ENCODE data around the gene SMAD3.

Gene SMAD3

GRCh38 chr15:67036775-67037555 is 28.4 kb upstream of the SMAD3 start:
- DNase-seq = no peak

- no peak for DNase-seq
Measured at GRCh38 chr15:67037694-67038093, 27.7 kb upstream of the SMAD3 start.

- DNase-seq = no peak
Measured at GRCh38 chr15:67038736-67039135, 26.7 kb upstream of the SMAD3 start.

GRCh38 chr15:67039384-67040075 is 25.9 kb upstream of the SMAD3 start:
- no peak for DNase-seq

GRCh38 chr15:67040277-67040676 is 25.1 kb upstream of the SMAD3 start:
- no peak for DNase-seq

- DNase-seq = no peak
Measured at GRCh38 chr15:67042551-67043142, 22.8 kb upstream of the SMAD3 start.

- DNase-seq = no peak
Measured at GRCh38 chr15:67043939-67044771, 21.2 kb upstream of the SMAD3 start.

GRCh38 chr15:67047149-67047661 is 18.2 kb upstream of the SMAD3 start:
- no peak for DNase-seq

GRCh38 chr15:67048281-67049279 is 16.8 kb upstream of the SMAD3 start:
- DNase-seq = no peak

GRCh38 chr15:67049351-67050044 is 15.9 kb upstream of the SMAD3 start:
- no peak for DNase-seq

GRCh38 chr15:67050062-67050461 is 15.3 kb upstream of the SMAD3 start:
- no peak for DNase-seq

GRCh38 chr15:67050522-67051087 is 14.8 kb upstream of the SMAD3 start:
- no peak for DNase-seq

GRCh38 chr15:67051088-67052045 is 14.0 kb upstream of the SMAD3 start:
- no peak for DNase-seq

GRCh38 chr15:67054676-67055075 is 10.7 kb upstream of the SMAD3 start:
- no peak for DNase-seq

GRCh38 chr15:67059127-67059553 is 6.3 kb upstream of the SMAD3 start:
- no peak for DNase-seq

- no peak for DNase-seq
Measured at GRCh38 chr15:67061811-67062368, 3.5 kb upstream of the SMAD3 start.

- no peak for DNase-seq
Measured at GRCh38 chr15:67062369-67062985, 2.9 kb upstream of the SMAD3 start.
